H9 (cell line): ENCODE results near the gene UTP14A. TPM values are rescaled to one million over a fixed set of nuclear protein-coding genes. Genes with fewer than 3 reads are reported as not detected.

Experiments
- DNase-seq: peaks from one replicate; pipeline ENCODE4 v3.0.0-alpha.2; 2017
- H2AFZ ChIP-seq: one replicate; pipeline ENCODE4 v1.6.1; 2013; ENCODE audit warnings: mild to moderate bottlenecking, low read length, control low read depth, moderate library complexity
- H2AK5ac ChIP-seq: 2 replicates; pipeline ENCODE4 v1.6.1; 2013; ENCODE audit warnings: low read length, control low read depth, mixed read lengths; ENCODE audit not compliant: insufficient read length
- H2BK120ac ChIP-seq: one replicate; pipeline ENCODE4 v1.6.1; 2013; ENCODE audit warnings: low read depth, mild to moderate bottlenecking, low read length, control low read depth, inconsistent platforms; ENCODE audit not compliant: poor library complexity, severe bottlenecking
- H2BK12ac ChIP-seq: 2 replicates; pipeline ENCODE4 v1.6.1; 2013; ENCODE audit warnings: low read length, control low read depth, mixed read lengths, low read depth; ENCODE audit not compliant: insufficient read length
- H2BK15ac ChIP-seq: 2 replicates; pipeline ENCODE4 v1.6.1; 2013; ENCODE audit warnings: low read depth, low read length, control low read depth
- H2BK20ac ChIP-seq: one replicate; pipeline ENCODE4 v1.6.1; 2013; ENCODE audit warnings: low read depth, mild to moderate bottlenecking, low read length, control low read depth, inconsistent platforms; ENCODE audit not compliant: poor library complexity, severe bottlenecking
- H2BK5ac ChIP-seq: 2 replicates; pipeline ENCODE4 v1.6.1; 2013; ENCODE audit warnings: low read length, control low read depth, mixed read lengths; ENCODE audit not compliant: insufficient read length
- H3K14ac ChIP-seq: 2 replicates; pipeline ENCODE4 v1.6.1; 2013; ENCODE audit warnings: low read length, control low read depth; ENCODE audit not compliant: insufficient read depth
- H3K18ac ChIP-seq: 2 replicates; pipeline ENCODE4 v1.6.1; 2013; ENCODE audit warnings: low read depth, mild to moderate bottlenecking, mixed read lengths, low read length, control low read depth; ENCODE audit not compliant: insufficient read length
- H3K23ac ChIP-seq: 2 replicates; pipeline ENCODE4 v1.6.1; 2013; ENCODE audit warnings: low read length, control low read depth, mixed read lengths, low read depth; ENCODE audit not compliant: insufficient read length
- H3K23me2 ChIP-seq: 2 replicates; pipeline ENCODE4 v1.6.1; 2013; ENCODE audit warnings: low read depth, mild to moderate bottlenecking, mixed read lengths, low read length, control low read depth; ENCODE audit not compliant: insufficient read length, poor library complexity, severe bottlenecking
- H3K27ac ChIP-seq: 2 replicates; pipeline ENCODE4 v1.5.1; 2013; ENCODE audit warnings: low read length, control low read depth, mixed read lengths, low read depth; ENCODE audit not compliant: insufficient read length
- H3K27me3 ChIP-seq: 2 replicates; pipeline ENCODE4 v1.6.1; 2013; ENCODE audit warnings: low read length, control low read depth, inconsistent platforms; ENCODE audit not compliant: insufficient read depth
- H3K4ac ChIP-seq: 2 replicates; pipeline ENCODE4 v1.6.1; 2013; ENCODE audit warnings: low read depth, mild to moderate bottlenecking, control low read depth, inconsistent platforms, low read length, moderate library complexity
- H3K4me1 ChIP-seq: 2 replicates; pipeline ENCODE4 v1.6.1; 2013; ENCODE audit warnings: low read length, control low read depth, inconsistent platforms; ENCODE audit not compliant: insufficient read depth
- H3K4me2 ChIP-seq: 2 replicates; pipeline ENCODE4 v1.6.1; 2013; ENCODE audit warnings: low read length, control low read depth, mixed read lengths; ENCODE audit not compliant: insufficient read length, insufficient read depth
- H3K56ac ChIP-seq: 2 replicates; pipeline ENCODE4 v1.6.1; 2013; ENCODE audit warnings: low read depth, mild to moderate bottlenecking, mixed read lengths, low read length, control low read depth; ENCODE audit not compliant: insufficient read length
- H3K79me1 ChIP-seq: 2 replicates; pipeline ENCODE4 v1.6.1; 2013; ENCODE audit warnings: low read depth, mild to moderate bottlenecking, moderate library complexity, low read length, control low read depth, inconsistent platforms; ENCODE audit not compliant: insufficient read depth, poor library complexity, severe bottlenecking
- H3K79me2 ChIP-seq: 2 replicates; pipeline ENCODE4 v1.6.1; 2013; ENCODE audit warnings: low read length, control low read depth, inconsistent platforms; ENCODE audit not compliant: insufficient read depth
- H3K9ac ChIP-seq: 2 replicates; pipeline ENCODE4 v1.6.1; 2013; ENCODE audit warnings: low read length, control low read depth, mixed read lengths; ENCODE audit not compliant: insufficient read length; ENCODE audit errors: extremely low read depth
- H3K9me3 ChIP-seq: one replicate; pipeline ENCODE4 v1.6.1; 2013; ENCODE audit warnings: low read depth, low read length, inconsistent platforms; ENCODE audit not compliant: control insufficient read depth
- H3T11ph ChIP-seq: one replicate; pipeline ENCODE4 v1.6.1; 2013; ENCODE audit warnings: mild to moderate bottlenecking, low read length, control low read depth, inconsistent platforms
- H4K20me1 ChIP-seq: one replicate; pipeline ENCODE4 v1.6.1; 2013; ENCODE audit not compliant: control insufficient read depth, insufficient read length, insufficient read depth
- H4K5ac ChIP-seq: 2 replicates; pipeline ENCODE4 v1.6.1; 2013; ENCODE audit warnings: low read depth, mild to moderate bottlenecking, mixed read lengths, low read length, control low read depth; ENCODE audit not compliant: insufficient read length
- H4K8ac ChIP-seq: replicated peaks from 2 replicates; pipeline ENCODE4 v1.6.1; 2013; ENCODE audit warnings: low read length, control low read depth, mixed read lengths, low read depth; ENCODE audit not compliant: insufficient read length
- H4K91ac ChIP-seq: 2 replicates; pipeline ENCODE4 v1.6.1; 2013; ENCODE audit warnings: low read depth, mild to moderate bottlenecking, moderate library complexity, mixed read lengths, low read length, control low read depth; ENCODE audit not compliant: insufficient read length
- H3K27ac Mint-ChIP-seq, 3 experiments: 2 replicates in 2 of 3; 3 replicates in 1 of 3; pipeline ENCODE4 v1.8.0; 2020 to 2021; ENCODE audit warnings: mixed read lengths in 3 of 3, mild to moderate bottlenecking in 1 of 3, moderate library complexity in 1 of 3
- H3K27me3 Mint-ChIP-seq: 2 replicates; pipeline ENCODE4 v1.8.0; 2021; ENCODE audit warnings: low read depth, mild to moderate bottlenecking, moderate library complexity, mixed read lengths
- H3K36me3 Mint-ChIP-seq, 3 experiments: 2 replicates in 2 of 3; 3 replicates in 1 of 3; pipeline ENCODE4 v1.8.0; 2020 to 2021; ENCODE audit warnings: low read depth in 3 of 3, mixed read lengths in 3 of 3; ENCODE audit not compliant: insufficient read depth in 1 of 3
- H3K4me1 Mint-ChIP-seq, 2 experiments: 2 replicates each; pipeline ENCODE4 v1.8.0; 2020; ENCODE audit warnings: mixed read lengths in 2 of 2
- H3K4me3 Mint-ChIP-seq, 2 experiments: 2 replicates in 1 of 2; 3 replicates in 1 of 2; pipeline ENCODE4 v1.8.0; 2020 to 2021; ENCODE audit warnings: mild to moderate bottlenecking in 2 of 2, mixed read lengths in 2 of 2, moderate library complexity in 1 of 2
- H3K9me3 Mint-ChIP-seq, 2 experiments: 2 replicates in 1 of 2; 3 replicates in 1 of 2; pipeline ENCODE4 v1.8.0; 2020; ENCODE audit warnings: mild to moderate bottlenecking in 2 of 2, mixed read lengths in 2 of 2, moderate library complexity in 1 of 2
- WGBS: extraction: QIAGEN DNeasy Blood & Tissue Kit; methylation state at CpG from one replicate; pipeline ENCODE4 v1.1.7; 2013; ENCODE audit warnings: missing lambda C conversion rate, low lambda C conversion rate, mixed read lengths; ENCODE audit not compliant: insufficient read length; ENCODE audit errors: extremely low coverage; 5-methylcytosine and 5-hydroxymethylcytosine counted together
- total RNA-seq: library from RNA; stranded (reverse); gene quantifications from 2 replicates; pipeline ENCODE4 v1.2.1, GENCODE V29; 2021
- TF ChIP-seq, protein P1 (sequence below): fragments of 200-600 bp; sonication (generic); conservative IDR thresholded peaks from 3 replicates; pipeline ENCODE4 v1.8.0; 2021; ENCODE audit warnings: antibody characterized with exemption, mild to moderate bottlenecking

UTP14A gene
- total RNA-seq, 1 experiment from 2014 or later: 37.0 TPM

DNA sequence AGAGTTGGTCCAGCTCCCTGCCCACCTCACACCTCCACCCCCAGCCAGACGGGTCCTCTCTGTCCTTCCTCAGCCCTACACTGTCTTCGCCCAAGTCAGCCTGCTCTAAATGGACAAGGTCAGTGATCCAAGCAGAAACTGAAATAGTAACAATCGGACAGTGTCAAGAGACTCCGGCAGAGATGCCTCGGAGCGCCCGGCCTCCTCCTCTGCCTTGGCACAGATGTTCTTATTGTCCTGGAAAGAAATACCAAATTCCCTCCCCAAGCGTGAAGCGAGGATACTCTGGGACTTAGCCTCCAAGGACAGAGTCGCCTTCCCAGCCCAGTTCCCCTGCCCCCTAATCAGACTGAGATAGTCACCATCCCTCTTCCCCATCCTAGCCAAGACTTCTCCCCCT, 28.5 kb downstream of the UTP14A start:
- Histone ChIP-seq H4K8ac (no peak overlapping the region), H3K14ac (no peak overlapping the region), H2BK12ac (no peak overlapping the region), H3K79me2 (no peaks in the 10 kb centered on the region), H4K5ac (no peak overlapping the region), H4K20me1 (no peaks in the 10 kb centered on the region), H3K4ac (no peak overlapping the region), H3K4me2 (peak overlapping the region; percentile 47), H3K23me2 (peaks cover 3% of the 10 kb centered on the region), H2BK15ac (no peak overlapping the region), H4K91ac (no peak overlapping the region), H2AK5ac (no peak overlapping the region), H3K23ac (no peak overlapping the region), H3K79me1 (no peaks in the 10 kb centered on the region), H3K18ac (no peak overlapping the region), H3K4me1 (peaks cover 2% of the 10 kb centered on the region; the same call in 1 of the 2 replicates), H2BK5ac (no peak overlapping the region), H3K9ac (no peak overlapping the region), H3T11ph (no peak overlapping the region), H3K27ac (no peak overlapping the region), H3K9me3 (peaks cover 14% of the 10 kb centered on the region), H2BK20ac (no peak overlapping the region), H3K56ac (no peak overlapping the region), H3K27me3 (peaks cover 48% of the 10 kb centered on the region), H2BK120ac (no peak overlapping the region), H2AFZ (no peak overlapping the region)
- Mint-ChIP-seq H3K4me3 (peak overlapping the region in 1 of 2 experiments; percentile 73; a peak in 3 of 5 replicates), H3K27me3 (peaks cover 68% of the 10 kb centered on the region), H3K4me1 (peaks cover 13 to 33% of the 10 kb centered on the region in 2 experiments), H3K36me3 (peaks cover 1 to 9% (median 4%) of the 10 kb centered on the region in 3 experiments; a peak in 4 of 7 replicates), H3K9me3 (peaks cover 0 to 75% of the 10 kb centered on the region in 2 experiments; a peak in 2 of 5 replicates), H3K27ac (no peak overlapping the region)
- no CpG with 5 or more reads among the region's 10 CpGs for WGBS
- DNase-seq: no peak
- TF ChIP-seq, protein P1, sequence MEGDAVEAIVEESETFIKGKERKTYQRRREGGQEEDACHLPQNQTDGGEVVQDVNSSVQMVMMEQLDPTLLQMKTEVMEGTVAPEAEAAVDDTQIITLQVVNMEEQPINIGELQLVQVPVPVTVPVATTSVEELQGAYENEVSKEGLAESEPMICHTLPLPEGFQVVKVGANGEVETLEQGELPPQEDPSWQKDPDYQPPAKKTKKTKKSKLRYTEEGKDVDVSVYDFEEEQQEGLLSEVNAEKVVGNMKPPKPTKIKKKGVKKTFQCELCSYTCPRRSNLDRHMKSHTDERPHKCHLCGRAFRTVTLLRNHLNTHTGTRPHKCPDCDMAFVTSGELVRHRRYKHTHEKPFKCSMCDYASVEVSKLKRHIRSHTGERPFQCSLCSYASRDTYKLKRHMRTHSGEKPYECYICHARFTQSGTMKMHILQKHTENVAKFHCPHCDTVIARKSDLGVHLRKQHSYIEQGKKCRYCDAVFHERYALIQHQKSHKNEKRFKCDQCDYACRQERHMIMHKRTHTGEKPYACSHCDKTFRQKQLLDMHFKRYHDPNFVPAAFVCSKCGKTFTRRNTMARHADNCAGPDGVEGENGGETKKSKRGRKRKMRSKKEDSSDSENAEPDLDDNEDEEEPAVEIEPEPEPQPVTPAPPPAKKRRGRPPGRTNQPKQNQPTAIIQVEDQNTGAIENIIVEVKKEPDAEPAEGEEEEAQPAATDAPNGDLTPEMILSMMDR: no peak
